HG03066 (cell line): ENCODE results near the gene LGALS9.
"Not testable (repeated sequence)": the region's sequence is repeated elsewhere in the genome, so short reads cannot be mapped to it uniquely, and the experiment has no call there.

Experiments
- ATAC-seq: cut with Tn5 transposase; IDR thresholded peaks from one replicate; pipeline ENCODE4 v1.9.1; 2021; ENCODE audit warnings: low read depth; ENCODE audit not compliant: unreplicated experiment

Gene LGALS9

GRCh38 chr17:27670791-27671590 lies 40.0 kb downstream of the LGALS9 start:
- no peak for ATAC-seq

- ATAC-seq: no peak
Observed at GRCh38 chr17:27671591-27671910, 40.6 kb downstream of the LGALS9 start.

- ATAC-seq: not testable (repeated sequence)
Observed at GRCh38 chr17:27671977-27672480, 41.0 kb downstream of the LGALS9 start.

DNA sequence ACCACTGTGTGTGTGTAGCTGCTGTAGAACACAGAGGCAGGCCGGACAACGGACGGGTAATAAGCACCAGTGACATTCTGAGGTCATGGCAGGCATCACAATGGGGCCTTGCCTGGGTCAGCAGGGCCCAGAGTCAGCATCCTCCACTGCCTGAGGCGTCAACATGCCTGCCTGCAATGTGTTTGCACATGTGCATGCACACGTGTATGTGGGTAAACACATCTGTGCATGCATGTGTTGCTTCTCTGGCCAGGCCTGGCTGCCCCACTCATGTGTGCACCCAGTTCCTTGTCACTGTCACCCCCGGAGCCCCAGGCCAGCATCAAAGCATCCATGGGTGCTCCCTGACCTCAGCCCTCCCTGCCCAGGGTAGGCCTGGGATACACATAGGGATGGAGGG lies 43.3 kb downstream of the LGALS9 start:
- no peak for ATAC-seq

DNA sequence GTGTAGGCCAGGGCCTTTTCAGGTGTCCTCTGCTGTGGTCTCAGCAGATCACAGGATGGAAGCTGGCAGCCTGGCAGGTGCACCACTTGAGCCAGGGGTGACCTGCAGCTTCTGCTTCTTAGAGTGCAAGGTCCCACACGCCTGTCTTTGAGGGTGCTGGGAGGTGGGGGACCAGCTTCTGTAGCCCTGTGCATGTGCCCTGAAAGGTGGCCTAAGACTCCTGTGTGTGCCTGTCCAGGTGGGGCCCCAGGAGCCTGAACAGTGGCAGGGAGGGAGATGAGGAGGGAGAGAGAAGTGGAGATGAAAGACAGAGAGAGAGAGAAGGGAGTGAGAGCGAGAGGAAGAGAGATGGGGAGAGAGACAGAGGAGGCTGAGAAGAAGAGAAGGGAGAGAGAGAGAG lies 46.2 kb downstream of the LGALS9 start:
- ATAC-seq: no peak

DNA sequence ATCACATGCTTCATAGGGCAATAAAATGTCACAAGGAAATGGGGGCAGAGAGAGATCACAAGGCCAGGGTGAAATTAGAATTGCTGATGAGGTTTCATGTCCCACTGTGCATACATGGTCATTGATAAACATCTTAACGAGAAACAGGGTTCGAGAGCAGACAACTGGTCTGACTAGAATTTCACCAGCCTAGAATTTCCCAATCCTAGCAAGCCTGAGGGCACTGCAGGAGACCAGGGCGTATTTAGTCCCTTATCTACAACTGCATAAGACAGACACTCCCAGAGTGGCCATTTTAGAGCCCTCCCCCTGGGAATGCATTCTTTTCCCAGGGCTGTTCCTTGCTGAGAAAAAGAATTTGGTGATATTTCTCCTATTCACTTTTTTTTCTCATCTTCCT lies 55.3 kb downstream of the LGALS9 start:
- not testable (repeated sequence) for ATAC-seq

DNA sequence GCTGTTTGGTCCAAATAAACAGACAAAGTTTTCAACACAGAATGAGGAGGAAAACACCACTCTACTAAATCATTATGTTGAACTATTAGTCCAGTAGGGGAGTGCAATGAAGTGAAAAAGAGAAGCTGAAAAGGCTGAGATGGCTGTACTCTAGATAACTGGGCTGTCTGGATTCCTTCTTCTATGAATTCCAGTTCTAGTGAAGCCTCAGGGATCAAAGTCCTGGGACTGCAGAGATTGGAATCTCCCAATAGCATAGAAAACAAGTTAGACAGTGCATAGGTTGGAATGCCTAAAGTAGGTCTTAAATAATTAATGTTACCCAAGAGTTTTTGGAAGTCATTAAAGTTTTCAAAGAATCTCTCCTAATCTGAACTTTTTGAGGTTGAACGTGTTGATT lies 59.9 kb downstream of the LGALS9 start:
- ATAC-seq: no peak

DNA sequence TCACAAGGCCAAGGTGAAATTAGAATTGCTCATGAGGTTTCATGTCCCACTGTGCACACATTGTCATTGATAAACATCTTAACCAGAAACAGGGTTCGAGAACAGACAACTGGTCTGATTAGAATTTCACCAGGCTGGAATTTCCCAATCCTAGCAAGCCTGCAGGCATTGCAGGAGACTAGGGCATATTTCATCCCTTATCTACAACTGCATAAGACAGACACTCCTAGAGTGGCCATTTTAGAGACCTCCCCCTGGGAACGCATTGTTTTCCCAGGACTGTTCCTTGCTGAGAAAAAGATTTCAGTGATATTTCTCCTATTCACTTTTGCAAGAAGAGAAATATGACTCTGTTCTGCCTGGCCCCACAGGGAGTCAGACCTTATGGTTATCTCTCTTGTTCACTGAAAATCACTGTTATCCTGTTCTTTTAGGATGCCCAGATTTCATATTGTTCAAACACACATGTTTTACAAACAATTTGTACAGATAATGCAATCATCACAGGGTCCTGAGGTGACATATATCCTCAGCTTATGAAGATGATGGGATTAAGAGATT lies 64.3 kb downstream of the LGALS9 start:
- ATAC-seq: not testable (repeated sequence)
